Measurements from ENCODE around the gene ADORA1.

The ADORA1 gene

DNA sequence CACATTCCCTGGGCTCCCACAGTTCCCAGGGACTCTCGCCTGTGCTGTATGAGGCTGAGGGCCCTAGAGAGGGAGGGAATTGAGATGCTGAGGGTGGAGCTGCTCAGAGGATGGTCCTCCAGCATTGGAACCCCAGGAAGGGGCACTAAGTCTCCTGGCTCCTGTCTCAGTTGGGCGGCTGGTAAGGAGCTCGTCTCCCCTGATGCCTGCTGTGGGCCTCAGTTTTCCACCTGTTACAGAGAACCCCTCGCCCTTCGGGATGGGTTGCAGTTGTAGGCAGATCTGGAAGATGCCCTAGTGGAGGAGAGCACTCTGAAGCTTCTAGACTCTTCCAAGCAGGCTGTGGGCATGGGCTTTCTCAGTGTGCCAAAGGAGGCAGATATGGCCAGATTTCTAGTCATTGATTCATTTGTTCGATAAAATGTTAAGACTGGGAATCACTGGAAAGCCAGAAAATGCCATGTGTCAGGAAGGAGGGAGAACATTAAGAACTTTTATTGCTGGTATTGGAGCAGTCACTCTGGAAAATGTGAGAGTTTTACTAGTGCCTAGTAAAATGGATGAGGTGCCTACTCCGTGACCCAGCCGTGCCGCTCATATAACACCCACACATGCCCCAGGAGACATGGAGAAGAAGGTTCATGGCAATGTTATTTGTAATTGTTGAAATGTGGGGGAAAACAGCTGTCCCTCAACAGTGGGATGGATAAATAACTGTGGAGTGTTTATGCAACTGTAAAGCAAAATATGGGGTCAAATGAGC, 48.9 kb downstream of the ADORA1 start:
- H3K4me3 ChIP-seq (ENCODE audit: control insufficient read depth, low read depth, low read length): no peak overlapping the region
- DNase-seq (ENCODE audit: low read depth): no peak
- TF ChIP-seq, protein P1, sequence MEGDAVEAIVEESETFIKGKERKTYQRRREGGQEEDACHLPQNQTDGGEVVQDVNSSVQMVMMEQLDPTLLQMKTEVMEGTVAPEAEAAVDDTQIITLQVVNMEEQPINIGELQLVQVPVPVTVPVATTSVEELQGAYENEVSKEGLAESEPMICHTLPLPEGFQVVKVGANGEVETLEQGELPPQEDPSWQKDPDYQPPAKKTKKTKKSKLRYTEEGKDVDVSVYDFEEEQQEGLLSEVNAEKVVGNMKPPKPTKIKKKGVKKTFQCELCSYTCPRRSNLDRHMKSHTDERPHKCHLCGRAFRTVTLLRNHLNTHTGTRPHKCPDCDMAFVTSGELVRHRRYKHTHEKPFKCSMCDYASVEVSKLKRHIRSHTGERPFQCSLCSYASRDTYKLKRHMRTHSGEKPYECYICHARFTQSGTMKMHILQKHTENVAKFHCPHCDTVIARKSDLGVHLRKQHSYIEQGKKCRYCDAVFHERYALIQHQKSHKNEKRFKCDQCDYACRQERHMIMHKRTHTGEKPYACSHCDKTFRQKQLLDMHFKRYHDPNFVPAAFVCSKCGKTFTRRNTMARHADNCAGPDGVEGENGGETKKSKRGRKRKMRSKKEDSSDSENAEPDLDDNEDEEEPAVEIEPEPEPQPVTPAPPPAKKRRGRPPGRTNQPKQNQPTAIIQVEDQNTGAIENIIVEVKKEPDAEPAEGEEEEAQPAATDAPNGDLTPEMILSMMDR (IDR thresholded peaks at IDR 0.05; ENCODE audit: control insufficient read depth, insufficient read depth, low read depth, low read length, missing control alignments): no peak

DNA sequence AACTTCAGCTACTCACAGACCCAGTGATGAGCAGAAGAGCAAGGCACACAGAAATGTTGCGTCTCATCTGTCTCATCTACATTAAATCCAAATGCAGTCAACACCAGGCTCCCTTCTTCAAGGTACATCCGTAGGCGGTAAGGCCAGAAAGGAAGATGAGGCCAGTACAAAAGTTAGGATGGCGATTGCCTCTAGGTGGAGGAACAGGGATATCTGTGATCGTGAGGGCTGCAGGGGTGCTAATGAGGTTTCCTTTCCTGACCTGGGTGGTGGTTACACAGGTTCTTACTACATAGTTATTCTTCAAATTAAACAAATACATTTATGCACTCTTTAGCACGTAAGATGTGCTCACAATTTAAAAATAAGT, 49.5 kb downstream of the ADORA1 start:
- H3K4me3 ChIP-seq (ENCODE audit: control insufficient read depth, low read depth, low read length): no peak overlapping the region
- TF ChIP-seq, protein P1 (IDR thresholded peaks at IDR 0.05; ENCODE audit: control insufficient read depth, insufficient read depth, low read depth, low read length, missing control alignments): no peak
- DNase-seq (ENCODE audit: low read depth): no peak

DNA sequence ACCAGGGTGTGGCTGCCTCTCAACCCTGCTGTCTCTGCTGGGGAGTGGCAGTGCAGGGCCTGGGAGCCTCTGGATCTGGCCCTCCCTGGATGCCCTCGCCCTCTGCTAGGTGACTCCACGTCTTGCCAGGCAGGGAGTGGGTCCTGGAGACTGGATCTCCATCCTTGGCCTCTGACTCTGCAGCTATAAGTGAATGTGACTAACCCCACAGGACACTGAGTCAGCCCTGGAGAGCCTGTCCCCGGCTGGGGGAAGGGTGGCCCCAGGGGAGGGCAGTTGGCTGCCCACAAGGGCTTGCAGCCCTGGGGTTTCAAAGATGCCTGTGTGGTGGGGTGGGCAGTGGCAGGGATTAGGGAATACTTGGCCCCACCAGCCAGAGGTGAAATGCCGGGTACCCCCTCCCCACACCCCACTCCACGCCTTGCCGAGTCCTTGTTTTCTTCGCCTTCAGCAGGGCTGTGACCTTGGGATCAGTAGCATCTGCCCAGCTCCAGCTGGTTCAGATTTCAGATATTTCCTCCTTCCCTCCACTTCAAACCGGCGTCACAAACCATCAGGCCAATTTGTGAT, 50.0 kb downstream of the ADORA1 start:
- H3K4me3 ChIP-seq (ENCODE audit: control insufficient read depth, low read depth, low read length): no peak overlapping the region
- TF ChIP-seq, protein P1 (IDR thresholded peaks at IDR 0.05; ENCODE audit: control insufficient read depth, insufficient read depth, low read depth, low read length, missing control alignments): no peak
- DNase-seq (ENCODE audit: low read depth): no peak

DNA sequence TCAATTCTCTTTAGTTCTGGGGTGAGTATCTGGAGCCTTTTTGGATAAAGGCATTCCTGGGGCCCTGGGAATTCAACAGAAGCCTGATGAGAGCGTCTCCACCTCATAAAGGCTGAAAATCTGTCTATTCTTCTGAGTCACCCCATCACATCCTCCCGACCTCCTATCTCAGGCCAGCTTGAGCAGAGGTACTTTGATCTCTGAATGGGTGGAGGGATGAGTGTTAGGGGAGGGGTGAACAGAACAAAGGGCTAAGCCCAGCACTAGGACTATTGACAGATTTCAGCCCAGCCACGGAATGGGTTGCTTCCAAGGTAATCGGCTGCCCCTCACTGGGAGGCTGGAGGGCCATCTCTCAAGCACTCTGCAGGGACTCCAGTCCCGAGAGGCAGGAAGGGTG, 50.6 kb downstream of the ADORA1 start:
- TF ChIP-seq, protein P1 (IDR thresholded peaks at IDR 0.05; ENCODE audit: control insufficient read depth, insufficient read depth, low read depth, low read length, missing control alignments): no peak
- no peak overlapping the region for H3K4me3 ChIP-seq (ENCODE audit: control insufficient read depth, low read depth, low read length)
- no peak for DNase-seq (ENCODE audit: low read depth)

DNA sequence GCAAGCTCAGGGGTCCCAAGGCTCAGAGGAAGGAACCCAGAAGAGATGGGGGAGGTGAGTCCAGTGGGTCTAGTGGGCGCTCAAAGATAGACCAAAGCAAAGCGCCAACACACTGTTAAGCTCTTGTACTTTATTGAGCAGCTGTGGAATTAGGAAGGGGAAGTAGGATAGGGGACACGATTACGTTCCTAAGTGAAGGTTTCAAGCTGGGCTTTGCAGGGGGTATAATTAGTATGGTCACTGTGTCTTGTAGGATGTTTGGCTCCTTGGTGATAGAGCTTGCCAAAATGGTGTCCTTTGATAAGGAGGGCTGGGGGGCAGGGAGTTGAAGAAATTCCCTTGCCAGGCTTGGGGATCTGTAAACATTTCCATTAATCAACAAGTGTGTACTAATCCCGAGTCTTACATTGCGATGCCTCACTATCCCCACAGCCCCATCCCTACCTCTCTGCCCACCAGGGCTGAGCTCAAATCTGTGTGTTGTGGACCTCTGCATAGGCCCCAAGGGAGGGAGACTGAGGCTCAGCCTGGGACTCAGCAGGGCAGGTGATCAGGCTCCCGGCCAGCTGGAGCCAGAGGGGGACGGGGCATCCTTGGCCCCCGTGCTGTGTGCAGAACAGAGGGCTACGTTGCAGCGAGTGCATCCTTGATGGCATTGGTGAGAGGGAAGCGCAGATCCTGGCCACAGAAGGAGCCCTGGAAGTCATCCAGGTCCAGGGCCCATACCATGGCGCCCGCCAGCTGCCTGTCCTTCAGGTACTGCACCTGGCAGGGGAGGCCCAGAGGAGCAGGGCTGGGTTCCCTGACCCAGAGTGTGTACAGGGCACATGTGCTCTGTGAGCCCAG, 51.5 kb downstream of the ADORA1 start:
- TF ChIP-seq, protein P1 (IDR thresholded peaks at IDR 0.05; ENCODE audit: control insufficient read depth, insufficient read depth, low read depth, low read length, missing control alignments): no peak
- no peak for DNase-seq (ENCODE audit: low read depth)
- H3K4me3 ChIP-seq (ENCODE audit: control insufficient read depth, low read depth, low read length): no peak overlapping the region

DNA sequence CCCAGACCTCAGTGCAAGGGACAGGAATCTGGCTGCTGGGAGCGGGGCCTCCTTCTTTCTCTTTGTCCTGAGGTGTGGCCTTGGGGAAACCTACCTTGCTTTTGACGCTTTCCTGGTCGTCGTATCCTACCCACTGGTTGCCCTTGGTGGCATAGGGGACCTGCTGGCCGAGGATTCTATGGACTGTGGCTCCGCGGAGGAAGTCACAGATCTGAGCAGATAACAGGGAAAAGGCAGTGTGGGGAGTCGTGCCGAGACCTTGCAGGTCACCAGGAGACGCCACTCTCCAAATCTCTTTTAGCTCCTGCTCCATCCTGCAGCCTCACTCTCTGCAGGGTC, 52.1 kb downstream of the ADORA1 start:
- TF ChIP-seq, protein P1 (IDR thresholded peaks at IDR 0.05; ENCODE audit: control insufficient read depth, insufficient read depth, low read depth, low read length, missing control alignments): no peak
- no peak for DNase-seq (ENCODE audit: low read depth)
- H3K4me3 ChIP-seq (ENCODE audit: control insufficient read depth, low read depth, low read length): no peak overlapping the region
